ENCODE results near the gene TMEM132E.

TMEM132E gene

DNA sequence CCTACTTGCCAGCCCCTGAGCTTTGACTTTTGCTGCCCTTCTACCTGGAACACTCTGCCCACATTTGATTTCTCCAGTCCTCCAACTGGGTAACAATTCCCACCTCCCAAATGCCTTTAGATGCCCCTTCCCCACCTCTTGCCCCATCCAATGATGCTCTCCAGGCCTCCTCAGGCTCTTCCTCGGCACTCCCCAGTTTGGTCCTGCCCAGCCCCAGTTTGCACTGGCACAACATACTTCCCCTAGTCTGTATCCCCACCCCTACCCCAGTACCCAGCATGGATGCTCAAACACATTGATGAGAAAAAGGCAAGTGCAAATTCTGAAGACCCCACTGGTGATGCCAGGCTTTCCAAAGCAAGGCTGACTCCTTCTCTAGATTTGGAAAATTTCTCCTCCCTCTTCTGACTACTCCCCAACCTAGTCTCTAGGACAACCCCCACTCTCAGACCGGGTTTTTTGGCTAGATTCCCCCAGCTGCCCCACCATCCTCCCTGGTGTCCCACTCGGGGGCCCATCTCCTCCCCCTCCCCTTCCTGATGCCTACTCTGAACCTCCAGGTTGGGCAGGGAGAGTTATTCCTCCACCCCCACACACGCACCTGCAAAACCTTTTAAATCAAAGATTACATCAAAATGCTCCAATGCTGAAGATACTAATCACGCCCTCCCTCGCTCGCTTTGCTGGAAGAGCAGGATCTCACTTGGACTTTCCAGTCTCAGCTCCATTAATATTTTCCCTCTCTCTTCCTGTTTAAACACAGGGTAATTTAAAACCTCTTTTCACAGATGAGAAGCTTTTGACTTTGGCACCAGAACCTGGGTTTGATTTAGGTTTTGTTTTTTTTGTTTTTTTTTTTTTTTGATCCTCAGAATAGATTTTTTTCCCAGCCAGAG is 94.9 kb downstream of the TMEM132E start:
- Mint-ChIP-seq H3K36me3 (ENCODE audit: low read depth) (no peaks in the 10 kb centered on the region), H3K4me1 (peaks cover 9% of the 10 kb centered on the region), H3K27ac (peak overlapping the region in 1 of 3 experiments; percentile 14), H3K4me3 (no peak overlapping the region), H3K27me3 (ENCODE audit: low read depth) (peaks cover 25% of the 10 kb centered on the region), H3K9me3 (no peaks in the 10 kb centered on the region)
- TF ChIP-seq, protein P1, sequence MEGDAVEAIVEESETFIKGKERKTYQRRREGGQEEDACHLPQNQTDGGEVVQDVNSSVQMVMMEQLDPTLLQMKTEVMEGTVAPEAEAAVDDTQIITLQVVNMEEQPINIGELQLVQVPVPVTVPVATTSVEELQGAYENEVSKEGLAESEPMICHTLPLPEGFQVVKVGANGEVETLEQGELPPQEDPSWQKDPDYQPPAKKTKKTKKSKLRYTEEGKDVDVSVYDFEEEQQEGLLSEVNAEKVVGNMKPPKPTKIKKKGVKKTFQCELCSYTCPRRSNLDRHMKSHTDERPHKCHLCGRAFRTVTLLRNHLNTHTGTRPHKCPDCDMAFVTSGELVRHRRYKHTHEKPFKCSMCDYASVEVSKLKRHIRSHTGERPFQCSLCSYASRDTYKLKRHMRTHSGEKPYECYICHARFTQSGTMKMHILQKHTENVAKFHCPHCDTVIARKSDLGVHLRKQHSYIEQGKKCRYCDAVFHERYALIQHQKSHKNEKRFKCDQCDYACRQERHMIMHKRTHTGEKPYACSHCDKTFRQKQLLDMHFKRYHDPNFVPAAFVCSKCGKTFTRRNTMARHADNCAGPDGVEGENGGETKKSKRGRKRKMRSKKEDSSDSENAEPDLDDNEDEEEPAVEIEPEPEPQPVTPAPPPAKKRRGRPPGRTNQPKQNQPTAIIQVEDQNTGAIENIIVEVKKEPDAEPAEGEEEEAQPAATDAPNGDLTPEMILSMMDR (IDR thresholded peaks at IDR 0.05; ENCODE audit: unreplicated experiment in 3 of 3), result no peak

DNA sequence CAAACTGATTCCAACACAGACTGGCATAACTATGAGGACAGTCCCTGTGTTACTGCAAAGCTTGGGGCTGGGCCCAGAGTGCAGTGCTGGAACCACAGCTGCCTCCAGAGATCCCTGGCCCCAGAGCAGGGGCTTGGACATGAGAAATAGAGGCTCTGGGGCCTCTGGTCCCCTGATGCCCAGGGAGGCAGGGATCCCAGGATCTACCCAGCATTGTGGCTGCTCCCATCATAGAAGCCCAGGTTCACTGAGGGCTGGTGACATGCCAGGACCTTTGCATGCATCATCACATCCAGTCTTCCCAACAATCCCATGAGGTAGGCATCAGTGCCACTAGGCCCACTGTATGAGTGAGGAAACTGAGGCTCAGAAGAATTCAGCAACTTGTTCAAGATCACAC is 95.8 kb downstream of the TMEM132E start:
- Mint-ChIP-seq H3K4me1 (peaks cover 9% of the 10 kb centered on the region), H3K4me3 (no peak overlapping the region), H3K27ac (no peak overlapping the region), H3K36me3 (ENCODE audit: low read depth) (no peaks in the 10 kb centered on the region), H3K27me3 (ENCODE audit: low read depth) (peaks cover 22% of the 10 kb centered on the region), H3K9me3 (no peaks in the 10 kb centered on the region)
- TF ChIP-seq, protein P1 (IDR thresholded peaks at IDR 0.05; ENCODE audit: unreplicated experiment in 3 of 3), result no peak

DNA sequence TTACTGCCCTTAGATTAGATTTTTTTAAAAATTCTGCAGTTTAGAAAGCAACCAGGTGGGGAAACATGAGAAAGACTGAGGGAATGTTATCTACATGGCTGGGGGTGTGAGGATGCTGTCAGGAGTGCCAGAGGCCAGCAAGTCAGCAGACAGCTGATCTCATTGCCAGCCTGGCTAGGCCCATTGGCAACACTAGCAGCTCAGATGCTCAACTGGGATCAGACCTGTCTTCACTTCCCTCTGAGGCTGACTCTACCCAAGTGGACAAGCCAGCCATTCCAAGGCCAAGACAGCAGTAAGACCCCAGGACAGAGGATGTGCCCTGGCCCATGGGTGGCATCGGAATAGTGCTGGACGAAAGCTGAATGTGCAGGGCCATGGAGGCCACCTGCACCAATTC is 96.2 kb downstream of the TMEM132E start:
- TF ChIP-seq, protein P1 (IDR thresholded peaks at IDR 0.05; ENCODE audit: unreplicated experiment in 3 of 3), result no peak
- H3K27ac Mint-ChIP-seq, result no peak overlapping the region
- H3K4me3 Mint-ChIP-seq, result no peak overlapping the region
- peaks cover 25% of the 10 kb centered on the region for H3K27me3 Mint-ChIP-seq (ENCODE audit: low read depth)
- H3K9me3 Mint-ChIP-seq, result no peaks in the 10 kb centered on the region
- H3K36me3 Mint-ChIP-seq (ENCODE audit: low read depth), result no peaks in the 10 kb centered on the region
- H3K4me1 Mint-ChIP-seq, result peaks cover 9% of the 10 kb centered on the region

DNA sequence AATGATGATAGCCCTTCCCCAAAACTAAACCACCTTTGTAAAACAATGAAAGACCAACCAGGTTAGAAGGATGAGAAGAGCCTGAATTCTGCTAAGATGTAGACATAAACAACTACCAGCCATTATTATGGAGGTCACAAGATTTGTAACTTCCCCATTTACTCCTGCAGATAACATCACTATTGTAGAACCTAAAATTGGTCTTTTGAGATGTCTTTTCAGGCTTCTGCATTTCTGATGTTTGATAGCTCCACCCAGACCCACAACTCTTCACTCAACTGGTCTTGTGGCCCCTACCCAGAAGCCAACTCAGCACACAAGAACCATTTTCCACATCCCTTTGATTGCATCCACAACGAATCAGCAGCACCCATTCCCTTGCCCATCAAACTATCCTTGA is 100.8 kb downstream of the TMEM132E start:
- H3K9me3 Mint-ChIP-seq, result no peaks in the 10 kb centered on the region
- peaks cover 23% of the 10 kb centered on the region for H3K27me3 Mint-ChIP-seq (ENCODE audit: low read depth)
- no peaks in the 10 kb centered on the region for H3K4me1 Mint-ChIP-seq
- no peak overlapping the region for H3K4me3 Mint-ChIP-seq
- TF ChIP-seq, protein P1 (IDR thresholded peaks at IDR 0.05; ENCODE audit: unreplicated experiment in 3 of 3), result no peak
- H3K36me3 Mint-ChIP-seq (ENCODE audit: low read depth), result no peaks in the 10 kb centered on the region
- H3K27ac Mint-ChIP-seq, result no peak overlapping the region

DNA sequence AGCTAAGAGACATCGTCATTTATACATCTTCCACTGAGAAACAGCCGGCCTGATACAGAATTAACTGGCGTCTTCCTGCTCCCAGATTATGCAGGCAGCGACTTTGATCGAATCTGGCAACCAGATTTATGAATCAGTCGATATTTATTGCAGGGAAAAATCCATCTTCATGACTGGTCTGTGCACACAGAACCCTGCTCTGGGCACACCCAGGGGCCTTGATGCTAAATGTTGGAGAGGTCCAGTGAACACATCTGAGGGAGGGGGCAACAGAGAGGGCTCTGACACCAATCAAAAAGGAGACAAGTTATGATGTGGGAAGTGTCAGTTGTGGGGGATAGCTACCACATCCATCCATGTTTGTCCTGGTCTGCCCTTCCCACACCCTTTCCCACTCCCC is 102.9 kb downstream of the TMEM132E start:
- H3K27ac Mint-ChIP-seq, result no peak overlapping the region
- H3K9me3 Mint-ChIP-seq, result peaks cover 4% of the 10 kb centered on the region
- H3K4me1 Mint-ChIP-seq, result no peaks in the 10 kb centered on the region
- no peak overlapping the region for H3K4me3 Mint-ChIP-seq
- TF ChIP-seq, protein P1 (IDR thresholded peaks at IDR 0.05; ENCODE audit: unreplicated experiment in 3 of 3), result no peak
- H3K36me3 Mint-ChIP-seq (ENCODE audit: low read depth), result no peaks in the 10 kb centered on the region
- peaks cover 30% of the 10 kb centered on the region for H3K27me3 Mint-ChIP-seq (ENCODE audit: low read depth)

DNA sequence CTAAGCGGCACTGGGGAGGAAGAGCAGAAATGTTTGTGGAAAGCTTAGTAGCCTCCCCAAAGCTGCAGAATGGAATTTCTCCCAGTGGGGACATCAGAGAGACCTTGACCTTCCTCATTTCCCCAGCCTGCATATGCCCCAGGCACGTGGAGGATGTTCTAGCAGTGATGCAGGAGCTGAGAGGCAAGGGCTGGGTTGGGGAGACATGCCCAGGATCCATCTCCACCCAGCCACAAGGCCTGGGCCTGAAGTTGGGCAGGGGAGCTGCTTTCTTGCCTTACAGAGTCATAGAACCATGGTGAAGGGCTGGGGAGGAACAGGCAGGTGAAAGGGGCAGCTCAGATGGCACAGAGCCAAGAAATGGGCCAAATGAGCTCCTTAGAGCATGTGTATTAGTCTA is 104.0 kb downstream of the TMEM132E start:
- TF ChIP-seq, protein P1 (IDR thresholded peaks at IDR 0.05; ENCODE audit: unreplicated experiment in 3 of 3), result no peak
- Mint-ChIP-seq H3K4me3 (no peak overlapping the region), H3K36me3 (ENCODE audit: low read depth) (no peaks in the 10 kb centered on the region), H3K4me1 (no peaks in the 10 kb centered on the region), H3K27me3 (ENCODE audit: low read depth) (peaks cover 30% of the 10 kb centered on the region), H3K27ac (no peak overlapping the region), H3K9me3 (peaks cover 9% of the 10 kb centered on the region)

All from nephron (organoid).